Activated naive CD8-positive, alpha-beta T cell (primary cell): Measurements from ENCODE around the gene SELENOO.

Experiments
- H3K27ac Mint-ChIP-seq: one replicate; pipeline ENCODE4 v1.8.0; 2021; ENCODE audit warnings: mixed read lengths
- H3K27me3 Mint-ChIP-seq: one replicate; pipeline ENCODE4 v1.8.0; 2021; ENCODE audit warnings: mixed read lengths
- H3K36me3 Mint-ChIP-seq: one replicate; pipeline ENCODE4 v1.8.0; 2021; ENCODE audit warnings: mixed read lengths
- H3K4me1 Mint-ChIP-seq: one replicate; pipeline ENCODE4 v1.8.0; 2021; ENCODE audit warnings: low read depth, mixed read lengths
- H3K4me3 Mint-ChIP-seq: one replicate; pipeline ENCODE4 v1.8.0; 2021; ENCODE audit warnings: mild to moderate bottlenecking, mixed read lengths
- H3K9me3 Mint-ChIP-seq: one replicate; pipeline ENCODE4 v1.8.0; 2021; ENCODE audit warnings: low read depth, mixed read lengths

The SELENOO gene

GRCh38 chr22:50253046-50253915 is 52.5 kb downstream of the SELENOO start:
- Mint-ChIP-seq H3K27me3 (no peaks in the 10 kb centered on the region), H3K4me3 (no peak overlapping the region)

GRCh38 chr22:50253941-50254340 is 53.1 kb downstream of the SELENOO start:
- Mint-ChIP-seq H3K4me1 (peaks cover 4% of the 10 kb centered on the region), H3K4me3 (no peak overlapping the region), H3K27me3 (no peaks in the 10 kb centered on the region), H3K36me3 (no peaks in the 10 kb centered on the region), H3K9me3 (no peaks in the 10 kb centered on the region), H3K27ac (no peak overlapping the region)

More at GRCh38 chr22:50253046-50253915, 52.5 kb downstream of the SELENOO start:
- H3K27ac Mint-ChIP-seq, result no peak overlapping the region
- H3K9me3 Mint-ChIP-seq, result no peaks in the 10 kb centered on the region
- H3K36me3 Mint-ChIP-seq, result no peaks in the 10 kb centered on the region
- peaks cover 4% of the 10 kb centered on the region for H3K4me1 Mint-ChIP-seq

GRCh38 chr22:50255099-50255498 is 54.3 kb downstream of the SELENOO start:
- no peaks in the 10 kb centered on the region for H3K9me3 Mint-ChIP-seq
- peaks cover 4% of the 10 kb centered on the region for H3K4me1 Mint-ChIP-seq
- H3K27me3 Mint-ChIP-seq, result no peaks in the 10 kb centered on the region
- H3K4me3 Mint-ChIP-seq, result no peak overlapping the region
- H3K27ac Mint-ChIP-seq, result no peak overlapping the region
- H3K36me3 Mint-ChIP-seq, result no peaks in the 10 kb centered on the region

GRCh38 chr22:50255607-50256006 is 54.8 kb downstream of the SELENOO start:
- Mint-ChIP-seq H3K9me3 (no peaks in the 10 kb centered on the region), H3K4me1 (no peaks in the 10 kb centered on the region), H3K27me3 (no peaks in the 10 kb centered on the region), H3K4me3 (no peak overlapping the region), H3K27ac (no peak overlapping the region), H3K36me3 (no peaks in the 10 kb centered on the region)

DNA sequence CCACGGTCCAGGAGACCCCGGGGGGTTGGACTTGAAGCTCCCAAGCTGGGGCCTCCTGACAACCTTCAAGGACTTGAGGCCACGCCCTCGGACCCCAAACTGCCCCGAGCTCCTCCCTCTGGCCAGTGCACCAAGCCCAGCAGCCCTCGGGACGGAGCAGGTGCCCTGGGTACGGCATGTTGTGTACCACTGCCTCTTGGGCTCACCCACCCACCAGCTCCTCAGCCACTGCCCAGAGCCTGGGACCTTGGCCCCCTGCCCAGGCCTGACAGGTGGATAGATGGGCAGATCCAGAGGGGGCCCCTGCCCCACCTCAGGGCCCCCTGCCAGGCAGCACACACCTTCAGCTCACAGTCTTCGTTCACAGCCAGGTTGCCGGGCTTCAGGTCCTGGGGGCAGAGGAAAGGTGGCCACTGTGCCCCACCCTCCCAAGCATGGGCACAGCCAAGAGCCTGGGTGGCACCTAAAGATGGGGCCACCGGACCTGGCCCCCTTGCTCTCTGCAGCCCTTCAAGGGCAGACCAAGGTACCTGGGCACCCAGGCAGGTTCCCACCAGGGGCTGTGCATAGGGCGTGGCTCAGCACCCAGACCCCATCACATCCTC is 55.5 kb downstream of the SELENOO start:
- H3K4me1 Mint-ChIP-seq, result no peaks in the 10 kb centered on the region
- no peaks in the 10 kb centered on the region for H3K27me3 Mint-ChIP-seq
- H3K27ac Mint-ChIP-seq, result no peak overlapping the region
- no peak overlapping the region for H3K4me3 Mint-ChIP-seq
- no peaks in the 10 kb centered on the region for H3K9me3 Mint-ChIP-seq
- H3K36me3 Mint-ChIP-seq, result no peaks in the 10 kb centered on the region

DNA sequence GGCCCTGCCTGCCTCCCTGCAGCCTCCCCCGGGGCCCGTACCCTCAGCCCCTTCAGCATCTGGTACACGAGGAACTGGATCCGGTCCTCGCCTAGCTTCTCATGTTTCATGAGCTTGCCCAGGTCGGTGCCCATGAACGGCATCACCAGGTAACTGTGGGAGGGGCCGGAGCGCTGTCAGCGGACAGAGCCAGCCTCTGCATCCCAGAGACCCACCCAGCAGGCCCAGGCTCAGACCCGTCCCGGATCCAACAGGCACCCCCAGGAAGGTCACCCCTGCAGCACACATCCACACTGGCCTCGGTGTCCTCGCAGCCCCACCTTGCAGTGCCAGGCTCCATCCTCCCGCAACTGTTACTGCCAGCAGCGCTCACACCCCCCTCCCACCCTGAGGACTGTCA is 56.2 kb downstream of the SELENOO start:
- H3K9me3 Mint-ChIP-seq, result no peaks in the 10 kb centered on the region
- H3K4me3 Mint-ChIP-seq, result no peak overlapping the region
- no peaks in the 10 kb centered on the region for H3K36me3 Mint-ChIP-seq
- peaks cover 2% of the 10 kb centered on the region for H3K4me1 Mint-ChIP-seq
- H3K27ac Mint-ChIP-seq, result no peak overlapping the region
- H3K27me3 Mint-ChIP-seq, result peaks cover under 1% of the 10 kb centered on the region

GRCh38 chr22:50257451-50258360 is 56.9 kb downstream of the SELENOO start:
- Mint-ChIP-seq H3K4me1 (peaks cover 7% of the 10 kb centered on the region), H3K9me3 (no peaks in the 10 kb centered on the region), H3K27me3 (peaks cover 5% of the 10 kb centered on the region), H3K4me3 (no peak overlapping the region), H3K27ac (no peak overlapping the region), H3K36me3 (no peaks in the 10 kb centered on the region)

- Mint-ChIP-seq H3K27ac (no peak overlapping the region), H3K4me3 (no peak overlapping the region), H3K36me3 (no peaks in the 10 kb centered on the region), H3K27me3 (peaks cover 7% of the 10 kb centered on the region), H3K4me1 (peaks cover 7% of the 10 kb centered on the region), H3K9me3 (no peaks in the 10 kb centered on the region)
These were observed 57.8 kb downstream of the SELENOO start for GRCh38 chr22:50258361-50259292.

DNA sequence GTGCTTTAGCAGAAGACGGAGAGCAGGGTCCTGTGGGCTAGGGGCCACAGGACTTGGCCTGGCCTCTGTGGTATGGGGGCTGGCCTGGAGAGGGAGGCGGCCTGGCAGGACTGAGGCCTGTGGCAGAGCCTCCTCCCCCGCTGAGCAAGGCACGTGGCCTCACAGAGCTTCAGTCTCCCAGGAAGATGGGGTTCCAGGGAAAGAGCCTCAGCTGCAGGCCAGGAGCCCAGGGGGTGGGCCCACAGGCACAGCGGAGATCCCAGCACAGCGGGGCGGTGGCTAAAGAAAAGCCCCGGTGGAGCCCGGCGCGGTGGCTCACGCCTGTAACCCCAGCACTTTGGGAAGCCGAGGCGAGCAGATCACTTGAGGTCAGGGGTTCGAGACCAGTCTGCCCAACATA is 58.5 kb downstream of the SELENOO start:
- no peaks in the 10 kb centered on the region for H3K9me3 Mint-ChIP-seq
- no peak overlapping the region for H3K4me3 Mint-ChIP-seq
- H3K36me3 Mint-ChIP-seq, result no peaks in the 10 kb centered on the region
- H3K4me1 Mint-ChIP-seq, result peaks cover 7% of the 10 kb centered on the region
- peaks cover 7% of the 10 kb centered on the region for H3K27me3 Mint-ChIP-seq
- no peak overlapping the region for H3K27ac Mint-ChIP-seq

- H3K4me1 Mint-ChIP-seq, result peaks cover 7% of the 10 kb centered on the region
- no peak overlapping the region for H3K4me3 Mint-ChIP-seq
These were observed 59.6 kb downstream of the SELENOO start for GRCh38 chr22:50260434-50260800.

DNA sequence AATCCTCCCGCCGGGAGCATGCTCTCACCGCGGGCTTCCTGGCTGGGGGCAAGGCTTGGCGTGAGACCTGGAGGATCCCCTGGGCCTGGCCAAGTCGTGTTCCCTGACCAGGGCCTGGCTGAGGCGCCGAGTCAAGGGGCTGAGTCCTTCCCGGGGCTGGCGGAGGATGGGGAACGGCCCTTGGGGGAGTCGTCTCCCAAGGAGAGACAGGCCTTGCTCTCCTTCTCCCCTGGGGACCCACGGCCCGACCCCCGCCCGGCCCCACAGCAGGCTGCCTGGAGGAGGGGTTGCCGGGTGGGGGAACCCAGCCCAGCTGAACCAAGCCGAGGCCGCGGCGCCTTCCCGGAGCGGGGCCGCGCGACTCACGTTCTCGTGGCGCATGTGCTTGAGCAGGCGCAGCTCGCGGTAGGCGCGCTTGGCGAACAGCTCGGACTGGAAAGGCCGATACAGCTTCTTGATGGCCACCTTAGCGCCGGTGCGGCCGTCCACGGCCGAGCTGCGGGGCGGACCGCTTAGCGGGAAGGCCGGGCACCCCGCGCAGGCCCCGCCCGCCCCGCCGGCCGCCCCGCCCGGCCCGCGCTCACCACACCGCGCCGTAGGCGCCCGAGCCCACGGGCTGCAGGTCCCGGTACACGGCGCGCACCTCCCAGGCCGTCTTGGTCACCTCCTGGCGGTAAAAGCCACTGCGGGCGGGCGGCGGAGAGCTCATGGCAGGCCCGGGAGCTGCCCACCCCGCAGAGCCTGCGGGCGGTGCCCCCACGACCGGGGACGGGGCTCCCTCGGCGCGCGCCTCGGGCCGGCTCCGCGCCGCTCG is 60.2 kb downstream of the SELENOO start:
- no peak overlapping the region for H3K27ac Mint-ChIP-seq
- peaks cover 7% of the 10 kb centered on the region for H3K4me1 Mint-ChIP-seq
- no peak overlapping the region for H3K4me3 Mint-ChIP-seq
- H3K36me3 Mint-ChIP-seq, result no peaks in the 10 kb centered on the region
- no peaks in the 10 kb centered on the region for H3K9me3 Mint-ChIP-seq
- H3K27me3 Mint-ChIP-seq, result peaks cover 7% of the 10 kb centered on the region

More at GRCh38 chr22:50260434-50260800, 59.6 kb downstream of the SELENOO start:
- H3K27ac Mint-ChIP-seq, result no peak overlapping the region
- no peaks in the 10 kb centered on the region for H3K36me3 Mint-ChIP-seq
- no peaks in the 10 kb centered on the region for H3K9me3 Mint-ChIP-seq
- peaks cover 7% of the 10 kb centered on the region for H3K27me3 Mint-ChIP-seq

GRCh38 chr22:50261615-50262459 is 61.0 kb downstream of the SELENOO start, which contains the start of gene MAPK12:
TSS of gene MAPK12 (minus strand) at chr22:50261683. CDS start at chr22:50261509, 174 bp downstream.
- Mint-ChIP-seq H3K4me1 (peaks cover 7% of the 10 kb centered on the region), H3K9me3 (no peaks in the 10 kb centered on the region), H3K27me3 (peaks cover 7% of the 10 kb centered on the region), H3K4me3 (peak within 1 kb of the TSS; percentile 66), H3K27ac (no peak within 1 kb of the TSS), H3K36me3 (no peaks in the 10 kb centered on the region)
